BE2C (cell line): ENCODE results near the gene NCOA4.
"Not testable (repeated sequence)": the region's sequence is repeated elsewhere in the genome, so short reads cannot be mapped to it uniquely, and the experiment has no call there.

Source experiments
- DNase-seq: peaks from one replicate; pipeline ENCODE4 v3.0.0-alpha.2; 2020
- H3K27me3 ChIP-seq: fragments of 250-450 bp; sonication (Bioruptor Pico); 2 replicates; pipeline ENCODE4 v1.5.1; 2020; ENCODE audit warnings: mild to moderate bottlenecking
- H3K36me3 ChIP-seq: fragments of 250-450 bp; sonication (Bioruptor Pico); 2 replicates; pipeline ENCODE4 v1.5.1; 2020; ENCODE audit warnings: mild to moderate bottlenecking
- H3K4me1 ChIP-seq: fragments of 250-450 bp; sonication (Bioruptor Pico); 2 replicates; pipeline ENCODE4 v1.5.1; 2020
- H3K4me3 ChIP-seq: 2 replicates; pipeline ENCODE4 v1.5.1; 2011; ENCODE audit warnings: low read depth, low read length
- H3K9me3 ChIP-seq: fragments of 250-450 bp; sonication (Bioruptor Pico); 2 replicates; pipeline ENCODE4 v1.5.1; 2020
- CTCF ChIP-seq: IDR thresholded peaks from 2 replicates; pipeline ENCODE4 v1.5.1; 2012; ENCODE audit warnings: mild to moderate bottlenecking, low read depth, low read length

NCOA4 gene

GRCh38 chr10:46053534-46054434 is 23.4 kb upstream of the NCOA4 start:
- no peaks in the 10 kb centered on the region for H3K4me1 ChIP-seq
- H3K9me3 ChIP-seq: no peaks in the 10 kb centered on the region
- TF ChIP-seq CTCF: no peak
- no peaks in the 10 kb centered on the region for H3K27me3 ChIP-seq
- DNase-seq: no peak
- H3K4me3 ChIP-seq: no peak overlapping the region
- no peaks in the 10 kb centered on the region for H3K36me3 ChIP-seq

- Histone ChIP-seq H3K4me3 (no peak overlapping the region), H3K4me1 (no peaks in the 10 kb centered on the region), H3K27me3 (no peaks in the 10 kb centered on the region), H3K9me3 (no peaks in the 10 kb centered on the region), H3K36me3 (no peaks in the 10 kb centered on the region)
- DNase-seq: no peak
- TF ChIP-seq CTCF: no peak
Observed at GRCh38 chr10:46052791-46053375, 22.5 kb upstream of the NCOA4 start.

- no peak for TF ChIP-seq CTCF
- no peaks in the 10 kb centered on the region for H3K27me3 ChIP-seq
- H3K4me3 ChIP-seq: no peak overlapping the region
- H3K4me1 ChIP-seq: no peaks in the 10 kb centered on the region
- H3K36me3 ChIP-seq: no peaks in the 10 kb centered on the region
- no peaks in the 10 kb centered on the region for H3K9me3 ChIP-seq
- DNase-seq: no peak
Observed at GRCh38 chr10:46052057-46052790, 21.8 kb upstream of the NCOA4 start.

GRCh38 chr10:46050941-46051623 is 20.7 kb upstream of the NCOA4 start:
- H3K9me3 ChIP-seq: no peaks in the 10 kb centered on the region
- no peak for DNase-seq
- H3K27me3 ChIP-seq: no peaks in the 10 kb centered on the region; the same call in 1 of the 2 replicates
- TF ChIP-seq CTCF: no peak
- no peak overlapping the region for H3K4me3 ChIP-seq
- no peaks in the 10 kb centered on the region for H3K4me1 ChIP-seq
- H3K36me3 ChIP-seq: no peaks in the 10 kb centered on the region

GRCh38 chr10:46049497-46049831 is 19.0 kb upstream of the NCOA4 start:
- H3K36me3 ChIP-seq, H3K9me3 ChIP-seq, H3K4me3 ChIP-seq, H3K4me1 ChIP-seq, H3K27me3 ChIP-seq, DNase-seq: not testable (repeated sequence)

GRCh38 chr10:46048152-46048551 is 17.7 kb upstream of the NCOA4 start:
- Histone ChIP-seq H3K27me3 (no peaks in the 10 kb centered on the region; the same call in 1 of the 2 replicates), H3K9me3 (no peaks in the 10 kb centered on the region), H3K4me3 (no peak overlapping the region), H3K4me1 (no peaks in the 10 kb centered on the region), H3K36me3 (no peaks in the 10 kb centered on the region)
- no peak for TF ChIP-seq CTCF
- no peak for DNase-seq
